Tibial artery (tissue), 4 donors: Measurements from ENCODE around the gene IFI16.
"Not testable (repeated sequence)": the region's sequence is repeated elsewhere in the genome, so short reads cannot be mapped to it uniquely, and the experiment has no call there.

Source experiments
- DNase-seq, 2 donors: peaks; one replicate each; pipeline ENCODE4 v3.0.0-alpha.2; 2019
- H3K27ac ChIP-seq, 2 donors: fragments of 200-600 bp; sonication (generic) in 1 of 2; 1 replicate in 1 of 2; 2 replicates in 1 of 2; pipeline ENCODE4 v1.5.1; 2018 to 2019; ENCODE audit warnings: mild to moderate bottlenecking in 1 of 2
- H3K27me3 ChIP-seq, 2 donors: fragments of 200-600 bp; sonication (generic) in 1 of 2; one replicate each; pipeline versions ENCODE4 v1.5.1 to v1.6.0; 2016 to 2019
- H3K36me3 ChIP-seq, 3 donors: fragments of 200-600 bp; sonication (generic) in 2 of 3; one replicate each; pipeline ENCODE4 v1.5.1; 2016 to 2019; ENCODE audit warnings: mild to moderate bottlenecking in 2 of 3
- H3K4me1 ChIP-seq, 4 donors: fragments of 200-600 bp; sonication (generic) in 2 of 4; 1 replicate in 3 of 4; 2 replicates in 1 of 4; pipeline ENCODE4 v1.5.1; 2016 to 2019
- H3K4me3 ChIP-seq, 2 donors: fragments of 200-600 bp; sonication (generic) in 1 of 2; 1 replicate in 1 of 2; 2 replicates in 1 of 2; pipeline ENCODE4 v1.5.1; 2018 to 2019; ENCODE audit warnings: mild to moderate bottlenecking in 2 of 2
- H3K9me3 ChIP-seq, 3 donors: fragments of 200-600 bp; sonication (generic) in 1 of 3; one replicate each; pipeline ENCODE4 v1.5.1; 2016 to 2019
- CTCF ChIP-seq, 2 experiments: fragments of 200-600 bp in 1 of 2; fragments of 450-650 bp in 1 of 2; IDR thresholded peaks; one replicate each; pipeline ENCODE4 v1.5.1; 2017 to 2019; ENCODE audit warnings: antibody characterized with exemption in 2 of 2, mild to moderate bottlenecking in 1 of 2, moderate library complexity in 1 of 2
- intact Hi-C: fragments of 100-400 bp; cut with DNase I; formaldehyde crosslinking; loops from one replicate; pipeline ENCODE4 v1.15.0; 2023; ENCODE audit warnings: low total_unique reads

Gene IFI16

GRCh38 chr1:159007726-159008125 lies 2.0 kb upstream of the IFI16 start:
- no peak for DNase-seq
- H3K9me3 ChIP-seq: no peaks in the 10 kb centered on the region
- TF ChIP-seq CTCF (IDR thresholded peaks at IDR 0.05): no peak
- intact Hi-C loops: no loop called here
- no peak overlapping the region for H3K4me3 ChIP-seq
- peaks cover 0 to 28% (median 8%) of the 10 kb centered on the region in 4 donors for H3K4me1 ChIP-seq
- H3K27me3 ChIP-seq: no peaks in the 10 kb centered on the region
- H3K36me3 ChIP-seq: no peaks in the 10 kb centered on the region
- no peak overlapping the region for H3K27ac ChIP-seq

GRCh38 chr1:159008744-159009188 lies 941 bp upstream of the IFI16 start:
- Histone ChIP-seq H3K36me3 (no peaks in the 10 kb centered on the region), H3K4me1 (peaks cover 0 to 37% (median 11%) of the 10 kb centered on the region in 4 donors), H3K9me3 (no peaks in the 10 kb centered on the region), H3K27me3 (no peaks in the 10 kb centered on the region), H3K27ac (peak overlapping the region; percentile 69 to 73), H3K4me3 (no peak overlapping the region)
- TF ChIP-seq CTCF (IDR thresholded peaks at IDR 0.05): no peak
- DNase-seq: no peak
- intact Hi-C loops: no loop called here

- H3K4me1 ChIP-seq: peaks cover 0 to 37% (median 11%) of the 10 kb centered on the region in 4 donors
- H3K27me3 ChIP-seq: no peaks in the 10 kb centered on the region
- peak overlapping the region; percentile 69 to 73 for H3K27ac ChIP-seq
- no peaks in the 10 kb centered on the region for H3K9me3 ChIP-seq
- peak overlapping the region; percentile 54 to 55 for H3K4me3 ChIP-seq
- no peaks in the 10 kb centered on the region for H3K36me3 ChIP-seq
- no peak for DNase-seq
- intact Hi-C loops: no loop called here
- no peak for TF ChIP-seq CTCF (IDR thresholded peaks at IDR 0.05)
Observed at GRCh38 chr1:159009287-159009686, 420 bp upstream of the IFI16 start.

GRCh38 chr1:159010391-159010790 lies 684 bp downstream of the IFI16 start:
- H3K4me1 ChIP-seq: peaks cover 0 to 37% (median 9%) of the 10 kb centered on the region in 4 donors
- no peak for TF ChIP-seq CTCF (IDR thresholded peaks at IDR 0.05)
- no peaks in the 10 kb centered on the region for H3K9me3 ChIP-seq
- DNase-seq: no peak
- H3K4me3 ChIP-seq: peak overlapping the region; percentile 54 to 55
- peaks cover 0 to 1% (median under 1%) of the 10 kb centered on the region in 3 donors for H3K36me3 ChIP-seq
- H3K27ac ChIP-seq: peak overlapping the region; percentile 69 to 73
- no peaks in the 10 kb centered on the region for H3K27me3 ChIP-seq
- intact Hi-C loops: no loop called here

- H3K27me3 ChIP-seq, intact Hi-C loops, H3K9me3 ChIP-seq, H3K36me3 ChIP-seq, DNase-seq: not testable (repeated sequence)
- Histone ChIP-seq H3K4me1 (peaks cover 0 to 42% (median 9%) of the 10 kb centered on the region in 4 donors), H3K4me3 (peak overlapping the region; percentile 54 to 55), H3K27ac (peak overlapping the region; percentile 69 to 73)
Observed at GRCh38 chr1:159011001-159011400, 1.3 kb downstream of the IFI16 start.

- no peak for TF ChIP-seq CTCF (IDR thresholded peaks at IDR 0.05)
Observed at GRCh38 chr1:159011751-159012150, 2.0 kb downstream of the IFI16 start.

More at GRCh38 chr1:159011751-159012150, 2.0 kb downstream of the IFI16 start:
- Histone ChIP-seq H3K36me3 (peaks cover 13 to 14% (median 13%) of the 10 kb centered on the region in 3 donors), H3K4me1 (peaks cover 0 to 50% (median 9%) of the 10 kb centered on the region in 4 donors), H3K4me3 (peak overlapping the region; percentile 54 to 55), H3K27ac (peak overlapping the region; percentile 23 to 69), H3K9me3 (no peaks in the 10 kb centered on the region), H3K27me3 (no peaks in the 10 kb centered on the region)
- DNase-seq: no peak
- intact Hi-C loops: no loop called here
